ENCODE results near the gene TLNRD1.

The TLNRD1 gene

GRCh38 chr15:81026836-81027599, 26.3 kb downstream of the TLNRD1 start:
- no peaks in the 10 kb centered on the region for H3K36me3 ChIP-seq (ENCODE audit: control insufficient read depth, insufficient read depth, low read length)
- no peak for TF ChIP-seq CTCF (IDR thresholded peaks at IDR 0.05; ENCODE audit: insufficient read depth, low read length, poor library complexity, severe bottlenecking)
- H3K4me3 ChIP-seq (replicated peaks; ENCODE audit: low read depth, low read length): no peak overlapping the region
- no peak for DNase-seq (ENCODE audit: extremely low read depth, insufficient read length)
- no peaks in the 10 kb centered on the region for H3K27me3 ChIP-seq (replicated peaks; ENCODE audit: control insufficient read depth, insufficient read depth, low read length)

- H3K4me3 ChIP-seq (replicated peaks; ENCODE audit: low read depth, low read length): no peak overlapping the region
- no peak for DNase-seq (ENCODE audit: extremely low read depth, insufficient read length)
- H3K36me3 ChIP-seq (ENCODE audit: control insufficient read depth, insufficient read depth, low read length): no peaks in the 10 kb centered on the region
- TF ChIP-seq CTCF (IDR thresholded peaks at IDR 0.05; ENCODE audit: insufficient read depth, low read length, poor library complexity, severe bottlenecking): no peak
- no peaks in the 10 kb centered on the region for H3K27me3 ChIP-seq (replicated peaks; ENCODE audit: control insufficient read depth, insufficient read depth, low read length)
Observed at GRCh38 chr15:81029414-81030300, 28.9 kb downstream of the TLNRD1 start.

GRCh38 chr15:81030301-81030750, 29.6 kb downstream of the TLNRD1 start:
- Histone ChIP-seq H3K4me3 (replicated peaks; ENCODE audit: low read depth, low read length) (no peak overlapping the region), H3K27me3 (replicated peaks; ENCODE audit: control insufficient read depth, insufficient read depth, low read length) (no peaks in the 10 kb centered on the region), H3K36me3 (ENCODE audit: control insufficient read depth, insufficient read depth, low read length) (no peaks in the 10 kb centered on the region)
- no peak for TF ChIP-seq CTCF (IDR thresholded peaks at IDR 0.05; ENCODE audit: insufficient read depth, low read length, poor library complexity, severe bottlenecking)
- DNase-seq (ENCODE audit: extremely low read depth, insufficient read length): no peak

- no peak overlapping the region for H3K4me3 ChIP-seq (replicated peaks; ENCODE audit: low read depth, low read length)
- DNase-seq (ENCODE audit: extremely low read depth, insufficient read length): no peak
- H3K36me3 ChIP-seq (ENCODE audit: control insufficient read depth, insufficient read depth, low read length): no peaks in the 10 kb centered on the region
- H3K27me3 ChIP-seq (replicated peaks; ENCODE audit: control insufficient read depth, insufficient read depth, low read length): no peaks in the 10 kb centered on the region
- no peak for TF ChIP-seq CTCF (IDR thresholded peaks at IDR 0.05; ENCODE audit: insufficient read depth, low read length, poor library complexity, severe bottlenecking)
Observed at GRCh38 chr15:81031203-81031602, 30.5 kb downstream of the TLNRD1 start.

- Histone ChIP-seq H3K36me3 (ENCODE audit: control insufficient read depth, insufficient read depth, low read length) (no peaks in the 10 kb centered on the region), H3K4me3 (replicated peaks; ENCODE audit: low read depth, low read length) (no peak overlapping the region), H3K27me3 (replicated peaks; ENCODE audit: control insufficient read depth, insufficient read depth, low read length) (no peaks in the 10 kb centered on the region)
- TF ChIP-seq CTCF (IDR thresholded peaks at IDR 0.05; ENCODE audit: insufficient read depth, low read length, poor library complexity, severe bottlenecking): no peak
- DNase-seq (ENCODE audit: extremely low read depth, insufficient read length): no peak
Observed at GRCh38 chr15:81032355-81032754, 31.6 kb downstream of the TLNRD1 start.
